Loucy (cell line): ENCODE data around the gene WBP2.

Experiments
- CTCF ChIP-seq: fragments of 200-600 bp; sonication (generic); conservative IDR thresholded peaks from 2 replicates; pipeline ENCODE4 v1.5.1; 2014; ENCODE audit warnings: mild to moderate bottlenecking, antibody characterized with exemption, low read length
- EZH2phosphoT487 ChIP-seq: fragments of 200-600 bp; IDR thresholded peaks from 2 replicates; pipeline ENCODE4 v1.6.1; 2018; ENCODE audit warnings: antibody characterized with exemption, mild to moderate bottlenecking, moderate library complexity, borderline replicate concordance

GRCh38 chr17:75812096-75813013 lies 42.8 kb downstream of the WBP2 start:
- TF ChIP-seq CTCF = no peak
- TF ChIP-seq EZH2phosphoT487 = no peak
